Measurements from ENCODE around the gene DDX11. TPM values are rescaled to one million over a fixed set of nuclear protein-coding genes. Genes with fewer than 3 reads are reported as not detected.
"Not testable (repeated sequence)": the region's sequence is repeated elsewhere in the genome, so short reads cannot be mapped to it uniquely, and the experiment has no call there.

DDX11 gene
- total and polyA plus RNA-seq, 4 donors = 11.7 to 30.9 (median 21.5) TPM

DNA sequence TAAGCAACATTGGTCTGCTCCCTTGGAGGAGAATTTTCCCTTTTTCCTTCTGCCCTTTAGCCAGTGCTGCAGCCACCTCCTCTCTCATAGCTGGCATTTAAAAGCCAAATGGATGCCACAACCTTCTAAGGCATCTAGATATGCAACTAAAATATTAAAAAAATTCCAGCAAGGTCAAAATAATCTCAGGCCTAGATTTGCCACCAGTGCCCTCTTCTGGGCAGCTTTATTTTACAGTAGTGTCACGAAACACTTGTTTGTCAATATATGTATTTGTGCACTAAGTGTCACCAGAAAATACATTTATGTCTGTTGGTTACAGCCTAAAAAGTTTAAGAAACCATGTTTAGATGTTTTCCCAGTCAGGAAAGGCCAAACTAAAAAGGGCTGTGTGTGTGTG is 19.7 kb upstream of the DDX11 start:
- H3K4me1 ChIP-seq (ENCODE audit: control insufficient read depth in 5 of 5, insufficient read depth in 5 of 5, low read length in 5 of 5); DNase-seq; H3K4me3 ChIP-seq; H3K27me3 ChIP-seq (ENCODE audit: control insufficient read depth in 3 of 3, insufficient read depth in 3 of 3, low read length in 2 of 3); H3K9ac ChIP-seq (ENCODE audit: insufficient read depth in 1 of 2, low read length in 2 of 2); H3K9me3 ChIP-seq (ENCODE audit: control insufficient read depth in 4 of 4, insufficient read depth in 3 of 4, low read length in 3 of 4); H3K36me3 ChIP-seq (ENCODE audit: control insufficient read depth in 4 of 4, insufficient read depth in 4 of 4, low read length in 4 of 4); ATAC-seq (ENCODE audit: insufficient read depth, low FRiP score); H3K27ac ChIP-seq (ENCODE audit: low read depth in 1 of 2, low read length in 1 of 2): not testable (repeated sequence)
- 86 to 94% methylated on average over 1 of the region's 1 CpG for WGBS, 2 donors

DNA sequence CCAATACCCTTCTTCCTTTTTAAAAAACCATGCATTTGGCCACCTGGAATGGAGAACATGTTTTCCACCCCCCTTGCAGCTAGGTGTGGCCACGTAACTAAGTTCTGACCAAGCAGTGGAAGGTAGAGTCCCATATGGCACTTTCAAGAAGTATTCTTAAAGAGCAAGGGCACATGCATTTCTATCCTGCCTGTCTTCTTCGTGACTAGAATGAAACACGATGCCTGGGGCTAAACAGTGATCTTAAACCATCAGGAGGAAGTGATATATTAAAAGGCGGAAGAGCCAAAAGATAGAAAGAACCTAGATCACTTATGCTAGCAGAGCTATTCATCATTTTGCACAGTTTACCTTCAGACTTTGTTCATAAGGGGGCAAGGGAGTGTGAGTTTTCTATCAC is 16.0 kb upstream of the DDX11 start:
- TF ChIP-seq, protein P1, sequence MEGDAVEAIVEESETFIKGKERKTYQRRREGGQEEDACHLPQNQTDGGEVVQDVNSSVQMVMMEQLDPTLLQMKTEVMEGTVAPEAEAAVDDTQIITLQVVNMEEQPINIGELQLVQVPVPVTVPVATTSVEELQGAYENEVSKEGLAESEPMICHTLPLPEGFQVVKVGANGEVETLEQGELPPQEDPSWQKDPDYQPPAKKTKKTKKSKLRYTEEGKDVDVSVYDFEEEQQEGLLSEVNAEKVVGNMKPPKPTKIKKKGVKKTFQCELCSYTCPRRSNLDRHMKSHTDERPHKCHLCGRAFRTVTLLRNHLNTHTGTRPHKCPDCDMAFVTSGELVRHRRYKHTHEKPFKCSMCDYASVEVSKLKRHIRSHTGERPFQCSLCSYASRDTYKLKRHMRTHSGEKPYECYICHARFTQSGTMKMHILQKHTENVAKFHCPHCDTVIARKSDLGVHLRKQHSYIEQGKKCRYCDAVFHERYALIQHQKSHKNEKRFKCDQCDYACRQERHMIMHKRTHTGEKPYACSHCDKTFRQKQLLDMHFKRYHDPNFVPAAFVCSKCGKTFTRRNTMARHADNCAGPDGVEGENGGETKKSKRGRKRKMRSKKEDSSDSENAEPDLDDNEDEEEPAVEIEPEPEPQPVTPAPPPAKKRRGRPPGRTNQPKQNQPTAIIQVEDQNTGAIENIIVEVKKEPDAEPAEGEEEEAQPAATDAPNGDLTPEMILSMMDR (IDR thresholded peaks at IDR 0.05; ENCODE audit: control extremely low read depth, extremely low read depth) = no peak
- Histone ChIP-seq H3K27me3 (ENCODE audit: control insufficient read depth in 3 of 3, insufficient read depth in 3 of 3, low read length in 2 of 3) (no peaks in the 10 kb centered on the region), H3K9me3 (ENCODE audit: control insufficient read depth in 4 of 4, insufficient read depth in 3 of 4, low read length in 3 of 4) (no peaks in the 10 kb centered on the region), H3K4me1 (ENCODE audit: control insufficient read depth in 5 of 5, insufficient read depth in 5 of 5, low read length in 5 of 5) (no peaks in the 10 kb centered on the region), H3K36me3 (ENCODE audit: control insufficient read depth in 4 of 4, insufficient read depth in 4 of 4, low read length in 4 of 4) (no peaks in the 10 kb centered on the region), H3K9ac (ENCODE audit: insufficient read depth in 1 of 2, low read length in 2 of 2) (no peak overlapping the region), H3K4me3 (no peak overlapping the region), H3K27ac (ENCODE audit: low read depth in 1 of 2, low read length in 1 of 2) (no peak overlapping the region)
- DNase-seq (no peak), ATAC-seq (ENCODE audit: insufficient read depth, low FRiP score) (no peak)
- 91 to 93% methylated on average over 4 of the region's 4 CpGs for WGBS, 2 donors

DNA sequence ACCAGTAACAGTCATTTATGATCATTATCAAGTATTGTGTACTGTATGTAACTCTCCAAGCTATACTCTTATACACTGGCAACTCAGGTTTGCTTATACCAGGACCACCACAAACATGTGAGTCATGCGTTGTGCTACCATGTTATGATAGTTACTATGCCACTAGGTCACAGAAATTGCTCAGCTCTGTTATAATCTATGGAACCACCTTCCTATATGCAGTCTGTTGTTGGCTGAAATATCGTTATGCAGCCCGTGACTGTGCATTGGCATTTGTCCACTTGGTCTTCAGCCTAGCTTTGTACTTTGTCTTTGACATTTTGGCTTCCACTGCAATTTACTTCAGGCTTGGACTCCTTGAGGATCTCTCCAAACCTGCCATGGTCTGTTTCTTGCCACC is 7.5 kb upstream of the DDX11 start:
- H3K4me1 ChIP-seq (ENCODE audit: control insufficient read depth in 5 of 5, insufficient read depth in 5 of 5, low read length in 5 of 5); H3K9me3 ChIP-seq (ENCODE audit: control insufficient read depth in 4 of 4, insufficient read depth in 3 of 4, low read length in 3 of 4); H3K4me3 ChIP-seq; H3K9ac ChIP-seq (ENCODE audit: insufficient read depth in 1 of 2, low read length in 2 of 2); H3K27me3 ChIP-seq (ENCODE audit: control insufficient read depth in 3 of 3, insufficient read depth in 3 of 3, low read length in 2 of 3); ATAC-seq (ENCODE audit: insufficient read depth, low FRiP score); H3K36me3 ChIP-seq (ENCODE audit: control insufficient read depth in 4 of 4, insufficient read depth in 4 of 4, low read length in 4 of 4); H3K27ac ChIP-seq (ENCODE audit: low read depth in 1 of 2, low read length in 1 of 2): not testable (repeated sequence)
- 63 to 84% methylated on average over 3 of the region's 3 CpGs for WGBS, 2 donors
- DNase-seq = peak in 2 of 3 donors; percentile 30 to 49

DNA sequence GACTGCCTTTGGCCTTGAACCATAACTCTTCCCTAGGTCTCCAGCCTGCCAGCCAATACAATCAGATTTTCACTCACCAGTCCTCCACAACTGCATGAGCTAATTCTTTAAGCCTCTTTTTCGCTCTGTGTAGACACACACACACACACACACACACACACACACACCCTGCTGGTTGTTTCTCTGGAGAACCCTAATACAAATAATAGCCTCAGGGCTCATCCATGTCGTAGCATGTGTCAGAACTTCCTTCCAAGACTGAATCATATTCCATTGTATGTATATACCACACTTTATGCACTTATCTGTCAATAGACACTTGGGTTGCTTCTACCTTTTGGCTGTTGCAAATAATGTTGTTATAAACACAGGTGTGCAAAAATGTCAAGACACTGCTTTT is 6.0 kb upstream of the DDX11 start:
- not testable (repeated sequence) for H3K36me3 ChIP-seq (ENCODE audit: control insufficient read depth in 4 of 4, insufficient read depth in 4 of 4, low read length in 4 of 4); H3K4me1 ChIP-seq (ENCODE audit: control insufficient read depth in 5 of 5, insufficient read depth in 5 of 5, low read length in 5 of 5); H3K9me3 ChIP-seq (ENCODE audit: control insufficient read depth in 4 of 4, insufficient read depth in 3 of 4, low read length in 3 of 4); H3K27me3 ChIP-seq (ENCODE audit: control insufficient read depth in 3 of 3, insufficient read depth in 3 of 3, low read length in 2 of 3); H3K27ac ChIP-seq (ENCODE audit: low read depth in 1 of 2, low read length in 1 of 2); DNase-seq; H3K4me3 ChIP-seq; H3K9ac ChIP-seq (ENCODE audit: insufficient read depth in 1 of 2, low read length in 2 of 2); ATAC-seq (ENCODE audit: insufficient read depth, low FRiP score)
- 89 to 91% methylated on average over 2 of the region's 2 CpGs for WGBS, 2 donors

DNA sequence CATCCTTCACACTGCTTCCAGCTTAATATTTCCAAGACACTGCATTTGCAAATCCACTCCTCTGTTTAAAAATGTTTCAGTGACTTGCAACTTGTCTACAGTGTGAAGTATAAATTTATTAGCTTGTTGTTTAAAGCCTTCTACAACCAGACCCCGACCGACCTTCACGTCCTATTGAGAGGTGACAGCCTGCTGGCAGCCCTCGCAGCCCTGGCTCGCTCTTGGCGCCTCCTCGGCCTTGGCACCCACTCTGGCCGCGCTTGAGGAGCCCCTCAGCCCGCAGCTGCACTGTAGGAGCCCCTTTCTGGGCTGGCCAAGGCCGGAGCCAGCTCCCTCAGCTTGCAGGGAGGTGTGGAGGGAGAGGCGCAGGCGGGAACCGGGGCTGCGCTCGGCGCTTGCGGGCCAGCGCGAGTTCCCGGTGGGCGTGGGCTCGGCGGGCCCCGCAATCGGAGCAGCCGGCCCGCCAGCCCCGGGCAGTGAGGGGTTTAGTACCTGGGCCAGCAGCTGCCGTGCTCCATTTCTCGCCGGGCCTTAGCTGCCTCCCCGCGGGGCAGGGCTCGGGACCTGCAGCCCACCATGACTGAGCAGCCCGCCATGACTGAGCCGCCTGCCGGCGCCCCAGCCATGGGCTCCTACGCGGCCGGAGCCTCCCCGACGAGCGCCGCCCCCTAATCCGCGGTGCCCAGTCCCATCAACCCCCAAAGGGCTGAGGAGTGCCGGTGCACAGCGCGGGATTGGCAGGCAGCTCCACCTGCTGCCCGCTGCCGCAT is 2.5 kb upstream of the DDX11 start:
- 91 to 94% methylated on average over 22 to 52 of the region's 53 CpGs for WGBS, 2 donors
- not testable (repeated sequence) for H3K27me3 ChIP-seq (ENCODE audit: control insufficient read depth in 3 of 3, insufficient read depth in 3 of 3, low read length in 2 of 3); H3K4me1 ChIP-seq (ENCODE audit: control insufficient read depth in 5 of 5, insufficient read depth in 5 of 5, low read length in 5 of 5); H3K4me3 ChIP-seq; DNase-seq; H3K9ac ChIP-seq (ENCODE audit: insufficient read depth in 1 of 2, low read length in 2 of 2); H3K27ac ChIP-seq (ENCODE audit: low read depth in 1 of 2, low read length in 1 of 2); ATAC-seq (ENCODE audit: insufficient read depth, low FRiP score); H3K36me3 ChIP-seq (ENCODE audit: control insufficient read depth in 4 of 4, insufficient read depth in 4 of 4, low read length in 4 of 4); H3K9me3 ChIP-seq (ENCODE audit: control insufficient read depth in 4 of 4, insufficient read depth in 3 of 4, low read length in 3 of 4)

DNA sequence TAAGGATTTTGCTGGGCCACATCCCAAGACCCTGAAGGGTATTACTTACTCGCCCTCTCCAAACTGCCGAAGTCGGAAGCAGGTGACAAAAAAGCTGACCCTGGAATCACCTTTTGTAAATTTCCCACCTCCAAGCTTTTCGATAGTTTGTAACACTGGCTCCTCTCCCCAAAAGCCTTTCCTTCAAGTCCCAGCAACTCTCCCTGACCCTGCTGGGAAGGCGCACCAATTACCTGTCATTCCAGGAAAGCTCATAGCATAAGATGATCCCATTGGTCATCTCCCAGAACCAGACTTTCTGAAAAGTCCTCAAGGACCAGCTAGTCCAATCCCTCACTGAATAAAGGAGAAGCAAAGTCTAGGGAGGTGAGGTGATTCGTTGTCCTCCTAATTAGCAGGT is 698 bp upstream of the DDX11 start:
- WGBS, 2 donors = 48 to 82% methylated on average over 5 to 6 of the region's 6 CpGs
- ATAC-seq (ENCODE audit: insufficient read depth, low FRiP score); H3K27me3 ChIP-seq (ENCODE audit: control insufficient read depth in 3 of 3, insufficient read depth in 3 of 3, low read length in 2 of 3); H3K9me3 ChIP-seq (ENCODE audit: control insufficient read depth in 4 of 4, insufficient read depth in 3 of 4, low read length in 3 of 4); H3K27ac ChIP-seq (ENCODE audit: low read depth in 1 of 2, low read length in 1 of 2); H3K4me3 ChIP-seq; H3K9ac ChIP-seq (ENCODE audit: insufficient read depth in 1 of 2, low read length in 2 of 2); H3K36me3 ChIP-seq (ENCODE audit: control insufficient read depth in 4 of 4, insufficient read depth in 4 of 4, low read length in 4 of 4); H3K4me1 ChIP-seq (ENCODE audit: control insufficient read depth in 5 of 5, insufficient read depth in 5 of 5, low read length in 5 of 5): not testable (repeated sequence)
- DNase-seq = peak in 1 of 3 donors; percentile 6

DNA sequence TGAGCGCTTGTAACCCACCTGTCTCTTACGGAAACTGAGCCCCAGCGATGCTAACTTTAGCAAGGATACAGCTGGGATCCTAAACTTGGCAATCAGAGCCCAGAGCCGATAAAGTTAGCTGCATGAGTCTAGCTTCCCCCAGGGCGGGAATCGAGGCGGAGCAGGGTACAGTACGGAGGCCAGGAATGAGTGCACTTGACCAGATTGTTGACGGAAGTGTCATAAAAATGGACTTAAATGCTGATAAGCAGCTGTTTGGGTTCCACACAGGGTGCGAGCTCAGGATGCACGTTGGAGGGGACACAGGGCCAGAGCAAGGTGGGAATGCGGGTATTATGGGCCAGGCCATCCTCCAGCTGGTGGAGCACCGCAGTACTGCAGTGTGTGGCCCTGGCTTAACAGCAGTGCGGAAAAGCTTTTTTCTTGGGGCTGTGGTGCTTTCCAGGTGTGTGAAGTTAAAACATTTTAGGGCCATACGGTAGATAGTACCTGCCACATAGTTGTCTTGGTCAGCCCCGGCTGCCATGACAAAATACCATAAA is 744 bp downstream of the DDX11 start:
- WGBS, 2 donors = 2 to 4% methylated on average over 16 of the region's 16 CpGs
- ATAC-seq (ENCODE audit: insufficient read depth, low FRiP score) = peak; percentile 29

More for the DNA sequence above, 744 bp downstream of the DDX11 start:
- peak in 1 of 3 donors; percentile 6 for DNase-seq
- Histone ChIP-seq H3K4me3 (peak overlapping the region; percentile 62), H3K27ac (ENCODE audit: low read depth in 1 of 2, low read length in 1 of 2) (peak overlapping the region; percentile 58 to 89), H3K9ac (ENCODE audit: insufficient read depth in 1 of 2, low read length in 2 of 2) (peak overlapping the region; percentile 28 to 85)
- not testable (repeated sequence) for H3K27me3 ChIP-seq (ENCODE audit: control insufficient read depth in 3 of 3, insufficient read depth in 3 of 3, low read length in 2 of 3); H3K36me3 ChIP-seq (ENCODE audit: control insufficient read depth in 4 of 4, insufficient read depth in 4 of 4, low read length in 4 of 4); H3K4me1 ChIP-seq (ENCODE audit: control insufficient read depth in 5 of 5, insufficient read depth in 5 of 5, low read length in 5 of 5); H3K9me3 ChIP-seq (ENCODE audit: control insufficient read depth in 4 of 4, insufficient read depth in 3 of 4, low read length in 3 of 4)

Data from lung (tissue), 12 donors.